GM20000 (cell line): ENCODE data around the gene BCL11A.

ENCODE experiments used
- DNase-seq: peaks from one replicate; pipeline ENCODE4 v3.0.0; 2012; ENCODE audit warnings: low spot score
- CTCF ChIP-seq: IDR thresholded peaks from 2 replicates; pipeline ENCODE4 v1.5.1; 2012; ENCODE audit warnings: mild to moderate bottlenecking, control low read depth; ENCODE audit errors: extremely low read depth, missing control alignments

Gene BCL11A

GRCh38 chr2:60415814-60416213 is 137.6 kb downstream of the BCL11A start:
- no peak for TF ChIP-seq CTCF
- DNase-seq: no peak

GRCh38 chr2:60414495-60415138 is 138.8 kb downstream of the BCL11A start:
- TF ChIP-seq CTCF: no peak
- no peak for DNase-seq

- no peak for TF ChIP-seq CTCF
- peak; percentile 20 for DNase-seq
Observed at GRCh38 chr2:60413814-60414168, 139.7 kb downstream of the BCL11A start.

- no peak for DNase-seq
- TF ChIP-seq CTCF: no peak
Observed at GRCh38 chr2:60413069-60413813, 140.2 kb downstream of the BCL11A start.

- no peak for DNase-seq
Observed at GRCh38 chr2:60412620-60413019, 140.8 kb downstream of the BCL11A start.

GRCh38 chr2:60412027-60412426 is 141.4 kb downstream of the BCL11A start:
- DNase-seq: no peak
- TF ChIP-seq CTCF: no peak

More at GRCh38 chr2:60412620-60413019, 140.8 kb downstream of the BCL11A start:
- no peak for TF ChIP-seq CTCF

- TF ChIP-seq CTCF: no peak
- DNase-seq: no peak
Observed at GRCh38 chr2:60411295-60411694, 142.2 kb downstream of the BCL11A start.
